OCI-M1 (cell line): ENCODE measurements around the gene PPP6R2.
"Not testable (repeated sequence)": the region's sequence is repeated elsewhere in the genome, so short reads cannot be mapped to it uniquely, and the experiment has no call there.

Source experiments
- DNase-seq: peaks from one replicate; lab custom pipeline; 2025; lab: John Stamatoyannopoulos, UW

The PPP6R2 gene

DNA sequence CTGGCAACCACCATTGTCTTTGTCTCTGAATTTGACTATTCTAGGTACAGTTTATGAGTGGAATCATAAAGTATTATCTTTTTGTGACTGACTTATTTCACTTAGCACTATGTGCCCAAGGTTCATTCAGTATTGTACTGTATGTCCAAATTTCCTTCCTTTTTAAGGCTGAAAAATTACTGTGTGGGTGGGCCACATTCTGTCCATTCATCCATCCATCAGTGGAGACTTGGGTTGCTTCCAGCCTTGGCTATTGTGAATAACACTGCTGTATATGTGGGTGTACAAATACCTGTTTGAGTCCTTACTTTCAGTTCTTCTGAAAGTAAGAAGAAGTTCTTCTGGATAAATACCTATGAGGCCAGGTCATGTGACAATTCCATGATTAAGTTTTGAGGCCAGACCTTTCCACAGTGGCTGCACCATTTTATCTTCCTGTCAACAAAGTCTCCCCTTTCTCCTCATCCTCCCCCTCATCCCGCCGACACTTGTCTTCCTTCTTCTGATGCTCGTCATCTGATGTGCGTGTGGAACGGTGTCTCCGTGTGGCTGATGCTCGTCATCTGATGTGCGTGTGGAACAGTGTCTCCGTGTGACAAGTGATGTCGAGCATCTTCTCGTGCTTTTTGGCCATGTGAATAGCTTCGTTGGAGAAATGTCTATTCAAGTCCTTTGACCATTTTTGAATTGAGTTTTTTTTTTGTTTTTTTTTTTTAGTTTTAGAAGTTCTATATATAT, 82.2 kb downstream of the PPP6R2 start:
- DNase-seq, result no peak

DNA sequence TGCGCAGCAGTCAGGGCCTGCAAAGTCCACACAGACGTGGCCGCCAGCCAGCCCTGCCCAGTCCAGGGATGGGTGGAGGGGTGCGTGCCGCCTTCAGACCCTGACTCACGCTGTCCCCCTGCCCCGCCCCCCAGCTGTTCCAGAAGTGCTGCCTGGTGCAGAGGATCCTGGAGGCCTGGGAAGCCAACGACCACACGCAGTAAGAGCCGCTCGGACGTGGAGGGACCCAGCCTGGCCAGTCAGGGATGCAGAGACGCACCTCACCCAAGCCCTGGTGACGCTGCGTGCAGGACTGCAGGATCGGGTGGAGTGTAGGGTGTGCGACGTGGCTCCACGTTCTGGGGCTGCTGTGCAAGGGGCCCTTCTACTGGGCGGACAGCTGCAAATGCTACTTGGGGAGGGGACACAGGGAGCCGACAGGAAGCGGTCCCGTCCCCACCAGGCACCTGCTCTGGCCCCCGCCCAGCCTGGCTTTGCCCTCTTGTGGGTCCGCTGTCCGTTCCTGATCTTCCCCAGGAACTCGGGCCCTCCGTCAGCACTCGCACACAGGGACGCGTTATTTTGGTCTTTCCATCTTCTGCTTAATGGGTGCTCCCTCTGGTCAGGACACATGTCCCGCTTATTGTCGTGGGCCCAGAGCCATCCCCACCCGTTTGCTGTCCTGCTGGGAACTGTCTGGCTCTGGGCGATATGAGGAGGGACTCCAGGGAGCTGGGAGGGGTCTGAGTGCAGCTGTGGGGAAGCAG, 89.2 kb downstream of the PPP6R2 start:
- no peak for DNase-seq

DNA sequence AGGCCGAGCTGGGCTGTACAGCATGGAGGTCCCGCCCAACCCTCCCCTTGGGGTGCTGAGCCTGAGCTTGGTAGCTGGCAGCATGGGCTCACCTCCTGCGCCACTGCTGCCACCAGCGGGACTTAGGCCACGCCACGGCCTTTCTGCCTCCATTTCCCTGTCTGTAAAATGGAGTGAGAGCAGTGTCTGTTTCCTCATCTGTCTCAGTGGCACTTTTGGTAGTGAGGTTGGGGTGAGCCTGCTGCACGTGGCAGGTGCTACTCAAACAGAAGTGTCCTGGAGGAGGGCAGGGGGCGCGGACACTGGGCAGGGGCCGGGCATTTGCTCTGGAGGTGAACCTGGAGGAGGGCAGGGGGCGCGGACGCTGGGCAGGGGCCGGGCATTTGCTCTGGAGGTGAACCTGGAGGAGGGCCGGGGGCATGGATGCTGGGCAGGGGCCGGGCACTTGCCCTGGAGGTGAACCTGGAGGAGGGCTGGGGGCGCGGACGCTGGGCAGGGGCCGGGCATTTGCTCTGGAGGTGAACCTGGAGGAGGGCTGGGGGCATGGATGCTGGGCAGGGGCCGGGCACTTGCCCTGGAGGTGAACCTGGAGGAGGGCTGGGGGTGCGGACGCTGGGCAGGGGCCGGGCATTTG, 89.9 kb downstream of the PPP6R2 start:
- DNase-seq, result not testable (repeated sequence)

DNA sequence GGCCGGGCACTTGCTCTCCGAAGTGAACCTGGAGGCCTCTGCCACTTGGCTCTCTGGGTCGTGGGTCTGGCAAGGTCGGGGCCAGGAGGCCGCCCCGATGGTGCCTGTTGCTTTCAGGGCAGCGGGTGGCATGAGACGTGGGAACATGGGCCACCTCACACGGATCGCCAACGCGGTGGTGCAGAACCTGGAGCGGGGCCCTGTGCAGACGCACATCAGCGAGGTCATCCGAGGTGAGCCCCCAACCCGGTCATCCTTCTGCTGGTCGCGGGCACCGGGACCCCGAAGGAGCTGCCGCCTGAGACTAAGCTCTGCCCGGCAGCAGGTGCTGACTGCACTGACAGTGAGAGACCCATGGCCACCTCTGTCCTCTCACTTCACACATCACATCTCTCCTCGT, 91.7 kb downstream of the PPP6R2 start:
- DNase-seq, result no peak

DNA sequence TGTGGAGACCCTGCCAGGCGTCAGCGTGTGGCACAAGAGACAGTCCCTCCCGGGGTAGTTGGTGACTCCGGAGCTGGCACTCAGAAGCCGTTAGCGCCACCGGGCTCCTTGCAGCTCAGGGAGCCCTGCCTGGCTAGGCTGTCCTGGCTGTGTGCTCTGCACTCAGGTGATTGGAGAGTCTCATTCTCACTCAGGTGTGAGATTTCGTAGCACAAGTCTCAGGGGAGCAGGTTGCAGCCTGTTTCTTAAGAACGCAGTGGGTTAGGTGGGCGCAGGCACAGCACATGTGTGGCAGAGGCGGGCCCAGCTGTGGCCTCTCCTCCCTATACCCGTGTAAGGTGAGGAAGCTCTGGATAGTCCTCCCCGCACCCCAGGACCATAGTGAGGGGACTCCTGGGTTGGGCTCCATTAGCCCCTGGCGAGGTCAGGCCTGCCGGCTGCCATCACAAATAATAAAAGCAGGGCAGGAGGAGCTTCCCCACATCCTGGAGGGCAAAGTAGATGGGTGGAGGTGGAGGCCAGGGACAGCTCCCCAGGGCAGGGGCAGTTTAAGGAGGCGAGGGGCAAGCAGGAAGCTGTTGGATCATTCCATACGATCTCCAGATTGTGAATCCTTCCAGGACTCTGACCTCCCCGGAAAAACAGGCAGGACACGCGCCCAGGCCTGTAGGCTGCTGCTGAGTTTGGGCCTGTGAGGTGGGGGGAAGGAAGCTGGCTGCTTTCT, 92.3 kb downstream of the PPP6R2 start:
- no peak for DNase-seq

DNA sequence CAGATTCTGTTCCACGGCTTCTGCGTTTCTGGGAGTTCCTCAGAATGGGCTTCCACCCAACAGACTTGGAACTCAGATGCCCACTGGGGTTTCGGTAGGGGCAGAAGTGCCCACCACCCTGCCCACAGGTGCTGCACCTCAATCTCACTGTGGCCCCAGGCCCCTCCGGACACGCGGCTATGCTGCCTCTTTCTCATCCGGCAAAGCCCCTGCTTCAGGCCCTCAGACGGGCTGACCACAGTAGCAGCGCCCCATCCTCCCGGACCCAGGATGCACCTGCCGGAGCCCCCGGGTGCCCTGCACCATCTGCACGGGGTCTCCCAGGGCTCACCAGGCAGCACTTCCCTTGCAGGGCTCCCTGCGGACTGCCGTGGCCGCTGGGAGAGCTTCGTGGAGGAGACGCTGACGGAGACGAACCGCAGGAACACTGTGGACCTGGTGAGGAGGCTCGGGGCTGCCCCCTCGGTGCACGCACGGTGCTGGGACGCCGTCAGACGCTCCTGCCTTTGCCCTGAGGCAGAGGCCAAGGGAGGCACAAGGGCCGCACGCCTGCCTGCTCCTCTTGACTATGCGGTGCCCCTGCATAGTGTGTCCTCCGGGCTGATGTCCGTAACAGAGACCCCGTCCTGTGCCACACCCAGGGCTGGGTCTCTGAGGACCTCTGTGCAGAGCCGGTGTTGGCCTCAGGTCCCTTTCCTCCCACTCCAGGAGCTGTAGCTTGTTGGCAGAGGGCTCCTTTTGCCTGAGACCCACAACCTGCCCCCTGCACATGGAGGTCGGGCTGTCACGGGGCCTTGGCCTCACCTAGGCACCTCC, 93.1 kb downstream of the PPP6R2 start:
- no peak for DNase-seq

DNA sequence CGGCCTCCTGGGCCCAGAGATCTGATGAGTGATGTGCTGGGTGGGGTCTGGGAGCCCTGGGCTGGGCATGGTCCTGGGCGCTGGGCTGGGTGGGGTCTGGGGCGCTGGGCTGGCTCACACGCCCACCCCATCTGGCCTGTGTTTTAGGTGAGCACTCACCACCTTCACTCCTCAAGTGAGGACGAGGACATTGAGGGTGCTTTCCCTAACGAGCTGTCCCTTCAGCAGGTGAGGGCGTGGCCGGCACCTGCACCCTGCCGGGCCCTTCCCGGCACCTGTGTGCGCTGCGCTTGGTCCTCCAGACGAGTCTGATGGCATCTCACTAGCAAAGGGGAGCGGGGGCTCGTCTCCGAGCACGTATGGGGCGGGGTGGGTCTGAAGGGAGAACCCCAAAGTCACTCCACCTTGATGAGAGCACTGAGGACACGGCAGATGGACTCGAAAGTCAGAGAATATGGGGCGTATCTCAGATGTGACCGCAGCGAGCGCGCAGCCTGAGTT, 93.8 kb downstream of the PPP6R2 start:
- DNase-seq, result no peak

DNA sequence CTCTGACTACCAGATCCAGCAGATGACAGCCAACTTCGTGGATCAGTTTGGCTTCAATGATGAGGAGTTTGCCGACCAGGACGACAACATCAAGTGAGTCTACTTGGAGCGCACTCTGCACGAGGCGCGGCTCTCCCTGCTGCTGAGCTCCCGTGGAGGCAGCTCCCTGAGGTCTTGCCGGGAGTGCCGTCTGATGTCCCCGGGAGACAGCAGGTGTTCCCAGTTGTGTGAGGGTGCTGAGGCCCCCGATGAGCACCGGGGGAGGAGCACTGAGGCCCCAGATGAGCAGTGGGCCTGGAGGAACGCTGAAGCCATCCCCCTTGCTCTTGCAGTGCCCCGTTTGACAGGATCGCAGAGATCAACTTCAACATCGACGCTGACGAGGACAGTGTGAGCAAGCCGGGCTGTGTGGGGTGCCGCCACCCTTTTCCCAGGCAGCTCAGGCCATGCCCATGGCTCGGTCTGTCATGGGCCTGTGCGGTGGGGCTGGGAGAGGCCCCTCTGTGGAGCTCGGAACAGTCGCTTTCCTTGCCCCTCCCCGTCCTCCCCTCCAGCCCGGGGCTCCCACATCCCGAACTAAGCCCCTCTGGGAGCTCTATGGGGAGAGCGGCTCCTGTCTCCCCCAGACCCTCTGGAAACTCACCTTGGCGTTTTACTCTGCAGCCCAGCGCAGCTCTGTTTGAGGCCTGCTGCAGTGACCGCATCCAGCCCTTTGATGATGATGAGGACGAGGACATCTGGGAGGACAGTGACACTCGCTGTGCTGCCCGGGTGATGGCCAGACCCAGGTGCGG, 94.6 kb downstream of the PPP6R2 start:
- DNase-seq, result no peak

DNA sequence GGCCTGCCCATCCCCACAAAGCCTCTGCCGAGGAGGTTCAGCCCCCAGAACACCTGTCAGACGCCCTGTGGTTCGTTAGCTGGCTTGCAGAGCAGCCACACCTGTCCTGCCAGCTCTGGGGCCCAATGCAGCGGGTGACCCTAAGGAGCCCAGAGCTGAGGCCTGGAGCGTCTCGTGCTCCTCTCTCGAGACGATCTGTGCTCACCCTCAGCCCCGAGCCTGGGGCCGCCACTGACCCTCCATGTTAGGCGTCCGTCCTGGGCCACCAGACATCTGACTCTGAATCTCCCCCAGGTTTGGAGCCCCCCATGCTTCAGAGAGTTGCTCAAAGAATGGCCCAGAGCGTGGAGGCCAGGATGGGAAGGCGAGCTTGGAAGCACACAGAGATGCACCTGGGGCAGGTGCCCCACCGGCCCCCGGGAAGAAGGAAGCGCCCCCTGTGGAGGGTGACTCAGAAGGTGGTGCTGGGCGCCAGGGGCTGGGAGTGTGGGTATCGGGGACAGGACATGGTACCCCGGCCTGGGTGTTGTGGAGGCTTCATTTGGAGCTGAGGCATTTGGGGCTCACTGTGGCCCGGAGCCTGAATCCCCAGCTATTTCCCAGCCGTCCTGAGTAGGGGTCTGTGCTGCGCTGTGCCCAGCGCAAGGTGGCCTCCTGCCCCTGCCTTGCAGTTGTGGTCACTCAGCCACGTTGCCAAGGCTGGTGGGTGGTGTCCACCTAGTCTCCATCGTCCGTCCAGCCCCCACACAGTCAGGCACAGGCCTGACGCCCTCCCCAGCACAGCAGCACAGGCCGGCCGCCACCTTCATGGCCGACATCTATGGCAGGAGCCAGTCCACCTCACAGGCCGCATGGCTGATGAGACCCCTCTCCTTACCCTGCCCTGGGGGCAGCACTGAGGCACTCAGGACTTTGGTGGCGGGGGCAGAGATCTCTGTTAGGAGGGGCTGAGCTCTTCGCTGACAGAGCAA, 95.5 kb downstream of the PPP6R2 start:
- no peak for DNase-seq

DNA sequence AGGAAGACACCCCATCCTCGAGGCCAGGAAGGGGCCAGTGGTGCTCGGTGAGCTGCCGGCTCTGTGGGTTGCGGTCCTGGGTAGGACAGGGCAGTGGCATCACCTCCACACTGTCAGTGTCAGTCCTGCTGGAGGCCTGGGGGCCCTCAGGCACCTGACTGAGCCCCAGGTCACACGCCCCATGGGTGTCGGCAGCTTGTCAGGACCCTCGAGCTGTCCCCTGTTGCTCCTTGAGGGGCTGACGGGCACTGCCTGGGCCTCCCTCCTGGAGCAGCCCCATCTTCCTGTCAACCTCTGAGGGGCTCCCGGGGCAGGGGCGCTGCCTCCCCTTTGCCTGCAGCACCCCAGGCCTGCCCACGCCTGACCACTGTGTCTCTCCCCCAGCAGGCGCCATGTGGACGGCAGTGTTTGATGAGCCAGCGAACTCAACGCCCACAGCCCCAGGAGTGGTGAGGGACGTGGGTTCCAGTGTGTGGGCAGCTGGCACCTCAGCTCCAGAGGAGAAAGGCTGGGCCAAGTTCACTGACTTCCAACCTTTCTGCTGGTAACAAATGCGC, 96.3 kb downstream of the PPP6R2 start:
- no peak for DNase-seq

DNA sequence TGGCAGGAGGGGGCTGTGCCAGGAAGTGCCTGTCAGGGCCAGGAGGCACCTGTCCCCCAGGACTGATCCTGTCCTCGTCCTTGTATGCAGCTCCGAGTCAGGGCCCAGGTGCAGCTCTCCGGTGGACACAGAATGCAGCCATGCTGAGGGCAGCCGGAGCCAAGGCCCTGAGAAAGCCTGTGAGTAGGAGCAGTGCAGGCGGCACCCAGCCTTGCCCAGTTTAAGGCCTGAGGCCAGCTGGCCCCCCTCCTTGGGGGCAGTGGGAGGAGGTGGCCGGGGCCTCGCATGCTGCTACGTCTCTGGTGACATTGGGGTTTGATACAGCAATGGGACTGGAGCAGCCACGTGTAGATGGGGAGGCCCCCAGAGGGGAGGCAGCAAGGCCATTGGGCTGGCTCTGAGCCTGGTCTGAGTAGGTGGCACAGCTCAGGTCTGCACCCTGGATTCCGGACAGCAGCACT, 96.8 kb downstream of the PPP6R2 start:
- no peak for DNase-seq

DNA sequence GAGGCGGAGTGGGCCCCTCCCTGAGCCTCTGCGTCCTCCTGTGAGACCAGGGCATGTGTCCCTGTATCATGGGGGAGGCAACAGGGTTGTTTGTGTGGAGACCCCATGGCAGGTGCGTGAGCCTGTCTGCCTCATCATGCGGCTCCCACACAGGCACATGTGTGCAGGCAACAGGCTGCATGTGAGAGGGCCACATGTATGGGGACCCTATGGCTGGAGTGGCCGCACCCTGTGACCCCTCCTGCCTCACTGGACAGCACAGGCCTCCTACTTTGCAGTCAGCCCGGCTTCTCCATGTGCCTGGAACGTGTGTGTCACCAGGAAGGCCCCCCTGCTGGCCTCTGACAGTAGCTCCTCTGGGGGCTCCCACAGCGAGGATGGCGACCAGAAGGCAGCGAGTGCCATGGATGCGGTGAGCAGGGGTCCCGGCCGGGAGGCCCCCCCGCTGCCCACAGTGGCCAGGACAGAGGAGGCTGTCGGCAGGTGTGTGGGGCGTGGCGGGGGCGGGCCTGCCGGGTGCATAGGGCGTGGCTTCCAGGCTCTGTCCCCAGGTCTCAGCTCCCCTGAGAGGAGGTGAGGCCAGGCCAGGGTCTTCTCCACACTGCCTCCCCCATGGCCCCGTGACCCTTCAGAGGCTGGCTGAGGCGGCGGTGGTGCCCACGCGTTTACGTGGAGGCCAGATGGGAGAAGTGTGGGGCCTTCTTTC, 97.6 kb downstream of the PPP6R2 start:
- no peak for DNase-seq

DNA sequence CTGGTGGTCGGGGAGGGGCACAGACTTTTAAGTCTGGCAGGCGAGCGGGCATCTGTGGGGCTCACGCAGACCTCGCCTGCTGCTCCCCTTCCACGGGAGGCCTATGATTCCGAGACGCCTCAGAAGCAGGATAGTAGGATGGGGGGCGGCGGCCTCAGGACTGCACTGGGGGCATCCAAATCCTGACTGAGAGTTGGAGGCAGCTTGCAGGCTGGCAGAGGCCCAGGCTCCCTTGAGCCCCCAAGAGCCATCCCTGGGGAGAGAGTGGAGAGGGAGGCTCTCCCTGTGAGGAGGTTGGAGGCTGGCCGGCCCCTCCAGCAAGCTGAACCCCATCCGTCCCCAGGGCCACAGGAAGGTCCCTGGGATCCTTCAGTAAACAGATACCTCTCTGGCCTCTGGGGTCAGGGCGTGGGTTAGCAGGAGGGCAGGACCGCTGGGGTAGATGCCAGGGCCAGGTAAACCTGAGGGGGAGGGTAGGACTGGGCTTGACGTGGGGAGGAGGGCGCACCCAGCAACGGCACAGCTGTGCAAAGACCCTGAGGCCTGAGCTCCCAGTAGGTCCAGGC, 98.4 kb downstream of the PPP6R2 start:
- DNase-seq, result no peak

DNA sequence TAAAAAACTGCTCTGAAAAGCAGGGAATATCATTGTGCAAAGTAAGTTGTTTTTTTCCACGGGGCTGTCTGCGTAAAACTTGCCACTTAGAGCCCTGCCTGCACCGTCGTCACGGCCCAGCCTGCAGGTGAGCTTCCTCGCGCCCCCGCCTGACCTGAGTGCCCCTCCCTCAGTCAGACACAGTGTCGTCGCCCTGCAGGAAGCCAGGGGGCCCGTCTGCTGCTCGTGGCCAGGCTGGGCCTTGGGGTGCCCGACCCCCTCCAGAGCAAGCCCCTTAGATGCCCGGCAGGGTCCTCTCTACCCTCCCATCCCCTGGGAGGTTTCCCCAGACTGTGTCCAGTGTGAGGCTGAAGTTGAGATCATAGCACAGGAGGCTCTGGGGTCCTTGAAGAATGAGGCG, 100.1 kb downstream of the PPP6R2 start:
- no peak for DNase-seq

DNA sequence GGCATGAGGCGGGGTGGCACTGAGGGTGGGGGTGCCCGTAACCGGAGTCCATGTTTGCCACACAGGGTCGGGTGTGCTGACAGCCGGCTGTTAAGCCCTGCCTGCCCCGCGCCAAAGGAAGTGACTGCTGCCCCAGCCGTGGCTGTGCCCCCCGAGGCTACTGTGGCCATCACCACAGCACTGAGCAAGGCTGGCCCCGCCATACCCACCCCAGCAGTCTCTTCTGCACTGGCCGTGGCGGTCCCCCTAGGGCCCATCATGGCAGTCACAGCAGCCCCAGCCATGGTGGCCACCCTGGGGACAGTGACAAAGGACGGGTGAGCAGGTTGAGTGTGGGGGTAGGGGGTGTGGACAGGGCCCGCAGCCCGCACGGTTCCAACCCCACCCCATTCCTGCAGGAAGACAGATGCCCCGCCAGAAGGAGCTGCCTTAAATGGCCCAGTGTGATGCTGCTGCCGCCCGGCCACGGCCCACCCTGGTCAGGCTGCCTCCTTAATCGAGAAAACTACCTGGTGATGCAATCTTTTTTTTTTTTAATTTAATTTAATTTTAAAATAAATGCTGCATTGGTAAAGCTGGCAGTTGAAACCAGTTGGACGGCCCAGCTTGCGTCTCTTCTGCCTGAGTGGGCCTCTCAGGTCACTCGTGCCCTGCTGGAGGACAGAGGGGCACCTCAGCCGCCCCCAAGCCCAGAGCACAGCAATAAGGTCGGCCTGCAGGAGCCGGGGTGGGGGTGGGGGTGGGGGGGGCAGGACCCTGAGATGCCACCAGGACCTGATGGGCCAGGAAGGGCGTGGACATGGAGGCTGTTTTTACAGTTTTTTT, 100.9 kb downstream of the PPP6R2 start:
- DNase-seq, result no peak

DNA sequence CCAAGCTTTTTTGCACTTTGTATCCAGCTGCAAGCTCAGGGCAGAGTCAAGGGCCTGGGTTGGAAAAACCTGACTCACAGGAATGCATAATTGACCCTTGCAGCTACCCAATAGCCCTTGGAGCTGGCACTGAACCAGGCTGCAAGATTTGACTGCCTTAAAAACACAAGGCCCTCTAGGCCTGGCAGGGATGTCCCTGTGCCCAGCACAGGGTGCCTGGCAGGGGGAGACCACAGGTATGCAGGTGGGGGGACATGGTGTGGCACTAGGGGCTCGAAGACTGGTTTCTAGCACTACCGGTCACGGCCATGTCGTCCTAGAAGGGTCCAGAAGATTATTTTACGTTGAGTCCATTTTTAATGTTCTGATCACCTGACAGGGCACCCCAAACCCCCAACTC, 101.5 kb downstream of the PPP6R2 start:
- DNase-seq, result no peak
